ENCODE results near the gene P4HA2. TPM values are rescaled to one million over a fixed set of nuclear protein-coding genes. Genes with fewer than 3 reads are reported as not detected.
"Not testable (repeated sequence)": the region's sequence is repeated elsewhere in the genome, so short reads cannot be mapped to it uniquely, and the experiment has no call there.

Gene P4HA2
- total RNA-seq, 1 donor from 2014 or later, result 50.6 TPM

DNA sequence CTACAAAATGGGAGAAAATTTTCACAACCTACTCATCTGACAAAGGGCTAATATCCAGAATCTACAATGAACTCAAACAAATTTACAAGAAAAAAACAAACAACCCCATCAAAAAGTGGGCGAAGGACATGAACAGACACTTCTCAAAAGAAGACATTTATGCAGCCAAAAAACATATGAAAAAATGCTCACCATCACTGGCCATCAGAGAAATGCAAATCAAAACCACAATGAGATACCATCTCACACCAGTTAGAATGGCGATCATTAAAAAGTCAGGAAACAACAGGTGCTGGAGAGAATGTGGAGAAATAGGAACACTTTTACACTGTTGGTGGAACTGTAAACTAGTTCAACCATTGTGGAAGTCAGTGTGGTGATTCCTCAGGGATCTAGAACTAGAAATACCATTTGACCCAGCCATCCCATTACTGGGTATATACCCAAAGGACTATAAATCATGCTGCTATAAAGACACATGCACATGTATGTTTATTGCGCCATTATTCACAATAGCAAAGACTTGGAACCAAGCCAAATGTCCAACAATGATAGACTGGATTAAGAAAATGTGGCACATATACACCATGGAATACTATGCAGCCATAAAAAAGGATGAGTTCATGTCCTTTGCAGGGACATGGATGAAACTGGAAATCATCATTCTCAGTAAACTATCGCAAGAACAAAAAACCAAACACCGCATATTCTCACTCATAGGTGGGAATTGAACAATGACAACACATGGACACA lies 65.9 kb downstream of the P4HA2 start:
- H3K36me3 ChIP-seq (ENCODE audit: control insufficient read depth in 3 of 3, insufficient read depth in 3 of 3, low read length in 3 of 3), result not testable (repeated sequence)

GRCh38 chr5:132156413-132156812 lies 71.2 kb downstream of the P4HA2 start:
- Histone ChIP-seq H3K9me3 (ENCODE audit: control insufficient read depth in 3 of 3, low read length in 3 of 3) (no peaks in the 10 kb centered on the region), H3K4me3 (ENCODE audit: low read length in 3 of 3) (no peak overlapping the region), H3K27ac (ENCODE audit: low read depth, low read length) (no peak overlapping the region), H3K36me3 (ENCODE audit: control insufficient read depth in 3 of 3, insufficient read depth in 3 of 3, low read length in 3 of 3) (no peaks in the 10 kb centered on the region), H3K9ac (ENCODE audit: low read depth in 1 of 3, low read length in 3 of 3) (no peak overlapping the region), H3K27me3 (ENCODE audit: control insufficient read depth in 3 of 3, insufficient read depth in 3 of 3, low read length in 3 of 3) (no peaks in the 10 kb centered on the region), H3K4me1 (ENCODE audit: control insufficient read depth in 3 of 3, insufficient read depth in 3 of 3, low read length in 3 of 3) (no peaks in the 10 kb centered on the region)

More for the DNA sequence above, 65.9 kb downstream of the P4HA2 start:
- not testable (repeated sequence) for H3K4me1 ChIP-seq (ENCODE audit: control insufficient read depth in 3 of 3, insufficient read depth in 3 of 3, low read length in 3 of 3); H3K9ac ChIP-seq (ENCODE audit: low read depth in 1 of 3, low read length in 3 of 3); H3K4me3 ChIP-seq (ENCODE audit: low read length in 3 of 3); H3K27me3 ChIP-seq (ENCODE audit: control insufficient read depth in 3 of 3, insufficient read depth in 3 of 3, low read length in 3 of 3); H3K27ac ChIP-seq (ENCODE audit: low read depth, low read length); H3K9me3 ChIP-seq (ENCODE audit: control insufficient read depth in 3 of 3, low read length in 3 of 3)

- H3K4me3 ChIP-seq (ENCODE audit: low read length in 3 of 3), result no peak overlapping the region
- H3K4me1 ChIP-seq (ENCODE audit: control insufficient read depth in 3 of 3, insufficient read depth in 3 of 3, low read length in 3 of 3), result no peaks in the 10 kb centered on the region
- no peak overlapping the region for H3K27ac ChIP-seq (ENCODE audit: low read depth, low read length)
- no peaks in the 10 kb centered on the region for H3K36me3 ChIP-seq (ENCODE audit: control insufficient read depth in 3 of 3, insufficient read depth in 3 of 3, low read length in 3 of 3)
- no peak overlapping the region for H3K9ac ChIP-seq (ENCODE audit: low read depth in 1 of 3, low read length in 3 of 3)
- H3K27me3 ChIP-seq (ENCODE audit: control insufficient read depth in 3 of 3, insufficient read depth in 3 of 3, low read length in 3 of 3), result no peaks in the 10 kb centered on the region
- no peaks in the 10 kb centered on the region for H3K9me3 ChIP-seq (ENCODE audit: control insufficient read depth in 3 of 3, low read length in 3 of 3)
These were observed 77.1 kb downstream of the P4HA2 start for GRCh38 chr5:132150565-132150964.

- H3K9ac ChIP-seq (ENCODE audit: low read depth in 1 of 3, low read length in 3 of 3), result no peak overlapping the region
- H3K27me3 ChIP-seq (ENCODE audit: control insufficient read depth in 3 of 3, insufficient read depth in 3 of 3, low read length in 3 of 3), result no peaks in the 10 kb centered on the region
- H3K4me1 ChIP-seq (ENCODE audit: control insufficient read depth in 3 of 3, insufficient read depth in 3 of 3, low read length in 3 of 3), result no peaks in the 10 kb centered on the region
- no peak overlapping the region for H3K4me3 ChIP-seq (ENCODE audit: low read length in 3 of 3)
- peaks cover 0 to 5% (median 4%) of the 10 kb centered on the region in 3 donors for H3K9me3 ChIP-seq (ENCODE audit: control insufficient read depth in 3 of 3, low read length in 3 of 3)
- no peaks in the 10 kb centered on the region for H3K36me3 ChIP-seq (ENCODE audit: control insufficient read depth in 3 of 3, insufficient read depth in 3 of 3, low read length in 3 of 3)
- H3K27ac ChIP-seq (ENCODE audit: low read depth, low read length), result no peak overlapping the region
These were observed 80.0 kb downstream of the P4HA2 start for GRCh38 chr5:132147663-132148062.

GRCh38 chr5:132145326-132145725 lies 82.3 kb downstream of the P4HA2 start:
- not testable (repeated sequence) for H3K9me3 ChIP-seq (ENCODE audit: control insufficient read depth in 3 of 3, low read length in 3 of 3)

DNA sequence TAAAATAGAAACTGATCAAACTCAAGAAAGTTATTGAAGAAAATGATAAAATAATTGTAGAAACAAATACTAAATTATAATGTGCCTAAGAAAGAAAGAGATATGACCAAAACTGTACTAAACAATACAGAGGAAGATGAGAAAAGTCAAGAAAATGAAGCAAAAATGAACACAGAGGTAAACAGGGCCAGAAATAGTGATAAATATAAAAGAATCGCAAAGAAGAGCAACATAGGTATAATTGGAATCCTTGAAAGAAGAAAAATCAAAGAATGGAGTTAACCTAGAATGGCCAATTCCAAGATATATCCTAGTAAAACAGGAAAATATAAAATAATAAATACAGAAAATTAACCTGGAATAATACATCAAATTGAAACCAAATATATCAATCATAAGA lies 84.5 kb downstream of the P4HA2 start:
- H3K27ac ChIP-seq (ENCODE audit: low read depth, low read length), result no peak overlapping the region
- H3K4me1 ChIP-seq (ENCODE audit: control insufficient read depth in 3 of 3, insufficient read depth in 3 of 3, low read length in 3 of 3), result no peaks in the 10 kb centered on the region
- H3K9me3 ChIP-seq (ENCODE audit: control insufficient read depth in 3 of 3, low read length in 3 of 3), result peaks cover 0 to 5% (median 4%) of the 10 kb centered on the region in 3 donors
- H3K9ac ChIP-seq (ENCODE audit: low read depth in 1 of 3, low read length in 3 of 3), result no peak overlapping the region
- H3K4me3 ChIP-seq (ENCODE audit: low read length in 3 of 3), result no peak overlapping the region
- H3K36me3 ChIP-seq (ENCODE audit: control insufficient read depth in 3 of 3, insufficient read depth in 3 of 3, low read length in 3 of 3), result no peaks in the 10 kb centered on the region
- H3K27me3 ChIP-seq (ENCODE audit: control insufficient read depth in 3 of 3, insufficient read depth in 3 of 3, low read length in 3 of 3), result no peaks in the 10 kb centered on the region

More at GRCh38 chr5:132145326-132145725, 82.3 kb downstream of the P4HA2 start:
- not testable (repeated sequence) for H3K9ac ChIP-seq (ENCODE audit: low read depth in 1 of 3, low read length in 3 of 3); H3K27ac ChIP-seq (ENCODE audit: low read depth, low read length); H3K27me3 ChIP-seq (ENCODE audit: control insufficient read depth in 3 of 3, insufficient read depth in 3 of 3, low read length in 3 of 3); H3K4me3 ChIP-seq (ENCODE audit: low read length in 3 of 3); H3K4me1 ChIP-seq (ENCODE audit: control insufficient read depth in 3 of 3, insufficient read depth in 3 of 3, low read length in 3 of 3); H3K36me3 ChIP-seq (ENCODE audit: control insufficient read depth in 3 of 3, insufficient read depth in 3 of 3, low read length in 3 of 3)

DNA sequence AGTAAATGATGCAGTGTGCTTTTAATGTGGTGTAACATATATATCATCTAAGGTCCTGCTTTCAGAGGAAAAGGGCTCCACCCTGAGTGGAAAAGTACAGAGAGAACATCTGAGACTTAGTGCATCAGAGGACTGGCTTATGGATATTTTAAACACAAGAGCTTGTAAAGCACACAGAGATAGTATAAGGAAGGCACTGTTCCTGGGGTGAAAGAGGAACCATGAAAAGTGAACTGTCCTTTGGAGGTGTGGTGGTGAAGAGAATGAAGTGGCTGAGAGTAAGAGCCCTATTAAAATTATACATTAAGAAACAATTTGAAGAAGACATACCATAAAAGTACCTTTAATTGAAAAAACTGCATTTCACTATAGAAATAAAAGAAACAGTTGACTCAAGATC lies 85.2 kb downstream of the P4HA2 start:
- no peak overlapping the region for H3K4me3 ChIP-seq (ENCODE audit: low read length in 3 of 3)
- no peaks in the 10 kb centered on the region for H3K4me1 ChIP-seq (ENCODE audit: control insufficient read depth in 3 of 3, insufficient read depth in 3 of 3, low read length in 3 of 3)
- no peaks in the 10 kb centered on the region for H3K27me3 ChIP-seq (ENCODE audit: control insufficient read depth in 3 of 3, insufficient read depth in 3 of 3, low read length in 3 of 3)
- no peak overlapping the region for H3K27ac ChIP-seq (ENCODE audit: low read depth, low read length)
- H3K9ac ChIP-seq (ENCODE audit: low read depth in 1 of 3, low read length in 3 of 3), result no peak overlapping the region
- no peaks in the 10 kb centered on the region for H3K36me3 ChIP-seq (ENCODE audit: control insufficient read depth in 3 of 3, insufficient read depth in 3 of 3, low read length in 3 of 3)
- H3K9me3 ChIP-seq (ENCODE audit: control insufficient read depth in 3 of 3, low read length in 3 of 3), result peaks cover 0 to 5% (median 4%) of the 10 kb centered on the region in 3 donors

Small RNA genes within 50 kb of the gene (small RNA-seq; reads per million reads assigned to genes)
- gene AC063976.4, result not detected

Other genes with a start within 250 kb of the P4HA2 start
- gene ACSL6, start 216.2 kb downstream of the P4HA2 start, total RNA-seq, result 3.1 TPM
- gene IL3, start 167.2 kb downstream of the P4HA2 start, total RNA-seq, result not detected
- gene CSF2, start 154.1 kb downstream of the P4HA2 start, total RNA-seq, result not detected
- 19.8 TPM for gene PDLIM4, start 29.8 kb upstream of the P4HA2 start, total RNA-seq
- gene SLC22A4, start 66.5 kb upstream of the P4HA2 start, total RNA-seq, result 3.1 TPM
- 2.1 TPM for gene SLC22A5, start 141.9 kb upstream of the P4HA2 start, total RNA-seq